IMR-90 (cell line): ENCODE measurements around the gene PLA2G15. TPM values are rescaled to one million over a fixed set of nuclear protein-coding genes. Genes with fewer than 3 reads are reported as not detected.

Experiments used
- ATAC-seq: fragments of 200-7000 bp; cut with Tn5 transposase; 2 replicates; pipeline ENCODE4 v1.9.1; 2020; ENCODE audit warnings: low read depth, mild to moderate bottlenecking, moderate library complexity
- BruUV-seq: library from RNA; stranded (reverse); fragments of 400-500 nt; replicated peaks from 2 replicates; lab custom pipeline; 2021; lab: Mats Ljungman, UMichigan
- CTCF ChIA-PET: fragments of 300-600 bp; formaldehyde crosslinking; extraction: SDS; loops from one replicate; lab custom pipeline; 2021; ENCODE audit warnings: antibody characterized with exemption; lab: Yijun Ruan, JAX
- POLR2A ChIA-PET: fragments of 300-600 bp; sonication (Branson Sonifier 250); formaldehyde crosslinking; loops from one replicate; lab custom pipeline; 2022; ENCODE audit warnings: antibody characterized with exemption; ENCODE audit not compliant: unreplicated experiment; lab: Charles Lee
- DNase-seq: peaks from one replicate; pipeline ENCODE4 v3.0.0; 2013
- H2AFZ ChIP-seq: replicated peaks from 2 replicates; pipeline ENCODE3; 2013; ENCODE audit warnings: low read length, mild to moderate bottlenecking; ENCODE audit not compliant: poor library complexity
- H2AK5ac ChIP-seq: 2 replicates; pipeline ENCODE4 v1.6.1; 2013; ENCODE audit warnings: low read depth, low read length, inconsistent platforms
- H2AK9ac ChIP-seq: replicated peaks from 2 replicates; pipeline ENCODE3; 2013; ENCODE audit warnings: mild to moderate bottlenecking, low read depth, low read length, moderate library complexity; ENCODE audit not compliant: poor library complexity
- H2BK120ac ChIP-seq: 2 replicates; pipeline ENCODE4 v1.6.1; 2013; ENCODE audit warnings: low read depth, low read length, inconsistent platforms
- H2BK15ac ChIP-seq: 3 replicates; pipeline ENCODE4 v1.6.1; 2013; ENCODE audit warnings: low read depth, low read length, inconsistent platforms
- H2BK20ac ChIP-seq: 2 replicates; pipeline ENCODE4 v1.6.1; 2013; ENCODE audit warnings: low read depth, mild to moderate bottlenecking, inconsistent platforms, low read length, moderate library complexity
- H2BK5ac ChIP-seq: 2 replicates; pipeline ENCODE4 v1.6.1; 2013; ENCODE audit warnings: mild to moderate bottlenecking, low read depth, low read length, inconsistent platforms; ENCODE audit not compliant: poor library complexity, severe bottlenecking
- H3K14ac ChIP-seq: replicated peaks from 2 replicates; pipeline ENCODE4 v1.6.1; 2013; ENCODE audit warnings: low read depth, low read length, inconsistent platforms
- H3K18ac ChIP-seq: 2 replicates; pipeline ENCODE4 v1.6.1; 2013; ENCODE audit warnings: low read depth, low read length, control low read depth
- H3K23ac ChIP-seq: 2 replicates; pipeline ENCODE4 v1.6.1; 2013; ENCODE audit warnings: low read depth, low read length, inconsistent platforms
- H3K27ac ChIP-seq: 2 replicates; pipeline ENCODE4 v1.5.1; 2013; ENCODE audit warnings: mild to moderate bottlenecking, control low read depth, low read length; ENCODE audit not compliant: insufficient read depth
- H3K27me3 ChIP-seq: 2 replicates; pipeline ENCODE4 v1.6.1; 2013; ENCODE audit warnings: low read length; ENCODE audit not compliant: control insufficient read depth, insufficient read depth
- H3K36me3 ChIP-seq: 2 replicates; pipeline ENCODE4 v1.6.1; 2013; ENCODE audit warnings: low read length, mixed read lengths; ENCODE audit not compliant: control insufficient read depth, insufficient read depth
- H3K4ac ChIP-seq: 2 replicates; pipeline ENCODE4 v1.6.1; 2013; ENCODE audit warnings: low read depth, low read length, inconsistent platforms
- H3K4me1 ChIP-seq: 2 replicates; pipeline ENCODE4 v1.6.1; 2013; ENCODE audit warnings: low read length, mixed read lengths; ENCODE audit not compliant: control insufficient read depth, insufficient read depth
- H3K4me2 ChIP-seq: 2 replicates; pipeline ENCODE4 v1.6.1; 2013; ENCODE audit warnings: low read depth, mild to moderate bottlenecking, control low read depth, low read length, moderate library complexity
- H3K4me3 ChIP-seq: 2 replicates; pipeline ENCODE4 v1.5.1; 2013; ENCODE audit warnings: low read depth, mild to moderate bottlenecking, control low read depth, low read length, moderate library complexity; ENCODE audit not compliant: insufficient read depth
- H3K56ac ChIP-seq: 2 replicates; pipeline ENCODE4 v1.6.1; 2013; ENCODE audit warnings: low read length, inconsistent platforms; ENCODE audit not compliant: insufficient read depth; ENCODE audit errors: extremely low read depth
- H3K79me1 ChIP-seq, 2 experiments: 2 replicates each; pipeline ENCODE4 v1.6.1; 2013; ENCODE audit warnings: low read length in 2 of 2, inconsistent platforms in 1 of 2, low read depth in 1 of 2
- H3K9ac ChIP-seq: 2 replicates; pipeline ENCODE4 v1.6.1; 2013; ENCODE audit warnings: low read depth, low read length, control low read depth
- H3K9me1 ChIP-seq: 2 replicates; pipeline ENCODE4 v1.6.1; 2013; ENCODE audit warnings: low read length, inconsistent platforms; ENCODE audit not compliant: insufficient read depth
- H3K9me3 ChIP-seq: 2 replicates; pipeline ENCODE4 v1.6.1; 2013; ENCODE audit warnings: low read length; ENCODE audit not compliant: control insufficient read depth, insufficient read depth
- H4K20me1 ChIP-seq: 2 replicates; pipeline ENCODE4 v1.6.1; 2013; ENCODE audit warnings: low read length, inconsistent platforms; ENCODE audit not compliant: insufficient read depth
- H4K5ac ChIP-seq: 2 replicates; pipeline ENCODE4 v1.6.1; 2013; ENCODE audit warnings: mild to moderate bottlenecking, low read depth, low read length, control low read depth
- H4K8ac ChIP-seq, 2 experiments: 2 replicates each; pipeline ENCODE4 v1.6.1; 2013; ENCODE audit warnings: low read depth in 2 of 2, low read length in 2 of 2, control low read depth in 1 of 2, inconsistent platforms in 1 of 2
- H4K91ac ChIP-seq: 2 replicates; pipeline ENCODE4 v1.6.1; 2013; ENCODE audit warnings: low read depth, low read length, inconsistent platforms; ENCODE audit not compliant: insufficient read depth
- CEBPB ChIP-seq: IDR thresholded peaks from 2 replicates; pipeline ENCODE4 v1.6.1; 2012; ENCODE audit warnings: low read depth, low read length, improper control_type of control experiment
- CTCF ChIP-seq: conservative IDR thresholded peaks from 2 replicates; pipeline ENCODE4 v1.5.1; 2012; ENCODE audit warnings: mild to moderate bottlenecking, low read depth, low read length, improper control_type of control experiment
- FOS ChIP-seq: fragments of 150-350 bp; IDR thresholded peaks from 2 replicates; pipeline ENCODE4 v1.6.1; 2016; ENCODE audit warnings: low read depth, low read length
- MAFK ChIP-seq: IDR thresholded peaks from 2 replicates; pipeline ENCODE4 v1.6.1; 2012; ENCODE audit warnings: low read depth, low read length, improper control_type of control experiment
- MAZ ChIP-seq: IDR thresholded peaks from 2 replicates; pipeline ENCODE4 v1.6.1; 2012; ENCODE audit warnings: low read depth, mild to moderate bottlenecking, low read length, improper control_type of control experiment, moderate library complexity, borderline replicate concordance
- MXI1 ChIP-seq: IDR thresholded peaks from 2 replicates; pipeline ENCODE4 v1.6.1; 2012; ENCODE audit warnings: low read depth, mild to moderate bottlenecking, low read length, moderate library complexity, borderline replicate concordance
- NFE2L2 ChIP-seq: fragments of 150-350 bp; IDR thresholded peaks from 2 replicates; pipeline ENCODE4 v1.6.1; 2016; ENCODE audit warnings: low read depth, mild to moderate bottlenecking, low read length
- POLR2A ChIP-seq: IDR thresholded peaks from 2 replicates; pipeline ENCODE4 v1.6.1; 2012; ENCODE audit warnings: mild to moderate bottlenecking, low read depth, low read length
- RCOR1 ChIP-seq: IDR thresholded peaks from 2 replicates; pipeline ENCODE4 v1.6.1; 2012; ENCODE audit warnings: mild to moderate bottlenecking, low read length, improper control_type of control experiment; ENCODE audit not compliant: insufficient replicate concordance
- RFX5 ChIP-seq: IDR thresholded peaks from 2 replicates; pipeline ENCODE4 v1.8.0; 2012; ENCODE audit warnings: low read depth, mild to moderate bottlenecking, low read length, moderate library complexity
- whole genome bisulfite sequencing, 2 experiments: methylation state at CpG; one replicate each; pipeline versions ENCODE4 v1.1.5 to v1.1.7; 2013; ENCODE audit warnings: missing lambda C conversion rate in 2 of 2; ENCODE audit not compliant: insufficient read length in 1 of 2; ENCODE audit errors: extremely low coverage in 2 of 2; 5-methylcytosine and 5-hydroxymethylcytosine counted together
- dilution Hi-C: fragments of 300-500 bp; cut with HindIII; formaldehyde crosslinking; loops from one replicate; pipeline ENCODE4 v1.14.3; 2018; ENCODE audit warnings: low sequenced_read_pairs; ENCODE audit not compliant: unreplicated experiment
- in situ Hi-C: fragments of 300-500 bp; cut with MboI; formaldehyde crosslinking; loops from 3 replicates; pipeline ENCODE4 v1.14.3; 2019; ENCODE audit warnings: low sequenced_read_pairs, inconsistent platforms, mixed read lengths
- intact Hi-C: fragments of 100-400 bp; cut with micrococcal nuclease; formaldehyde crosslinking; loops from 2 replicates; pipeline ENCODE4 v1.10.0; 2022
- polyA plus RNA-seq, 3 experiments: library from polyadenylated mRNA; depleted of rRNA; stranded (reverse); fragments of >200 nt; gene quantifications; 2 replicates each; pipeline ENCODE4 v1.2.3, GENCODE V29; 2012; ENCODE audit warnings: low replicate concordance in 1 of 3
- total RNA-seq: library from RNA; depleted of rRNA; stranded (reverse); fragments of >200 nt; gene quantifications from 2 replicates; pipeline ENCODE4 v1.2.3, GENCODE V29; 2012
- TF ChIP-seq, protein P1 (sequence below): fragments of 150-350 bp; IDR thresholded peaks from 2 replicates; pipeline ENCODE4 v1.6.1; 2017; ENCODE audit warnings: mild to moderate bottlenecking, antibody characterized with exemption, low read length, low read depth
- TF ChIP-seq, protein P2 (sequence below): fragments of 150-350 bp; IDR thresholded peaks from 2 replicates; pipeline ENCODE4 v1.6.1; 2016; ENCODE audit warnings: low read depth, mild to moderate bottlenecking, low read length, moderate library complexity, borderline replicate concordance

The PLA2G15 gene
- total and polyA plus RNA-seq, 2 of the 4 experiments (the other 2 are of a cell fraction) = 19.5 to 31.7 TPM

GRCh38 chr16:68265078-68265920 is 20.1 kb downstream of the PLA2G15 start:
- in situ Hi-C loops (no loop called here), dilution Hi-C loops (no loop called here), intact Hi-C loops (loop anchor here (5.0 kb wide), 1 partner anchor 47 kb away; the partner anchor contains the start of genes PRMT7 and SLC7A6OS)
- ATAC-seq (peak; percentile 36), DNase-seq (peak; percentile 69)
- H4K8ac ChIP-seq = peak overlapping the region; percentile 84 to 90
- ChIA-PET CTCF (interaction anchor here (2.2 kb wide), 1 partner anchor 11 kb away, joined by 7 read pairs; no protein-coding TSS in a partner anchor), POLR2A (interaction anchor here (1.6 kb wide), 1 partner anchor 67 kb away, joined by 3 read pairs; no protein-coding TSS in a partner anchor)
- peak overlapping the region; percentile 91 for H2AK9ac ChIP-seq
- peak overlapping the region; percentile 23; the same call in 1 of the 3 replicates for H2BK15ac ChIP-seq
- H3K18ac ChIP-seq = peak overlapping the region; percentile 40
- peaks cover 3 to 52% of the 10 kb centered on the region in 2 experiments for H3K79me1 ChIP-seq
- no peaks in the 10 kb centered on the region for H3K9me3 ChIP-seq
- H2BK120ac ChIP-seq = peak overlapping the region; percentile 72
- H3K9ac ChIP-seq = peak overlapping the region; percentile 95
- peak overlapping the region; percentile 79 for H4K91ac ChIP-seq
- peaks cover 34% of the 10 kb centered on the region for H4K20me1 ChIP-seq
- peak overlapping the region; percentile 92 for H2AK5ac ChIP-seq
- 3% methylated on average over 15 of the region's 23 CpGs; no CpG with 5 or more reads in 1 of the 2 experiments for WGBS, 2 experiments
- H3K23ac ChIP-seq = peak overlapping the region; percentile 98
- H3K4ac ChIP-seq = peak overlapping the region; percentile 95
- peak overlapping the region; percentile 84 for H3K56ac ChIP-seq
- BruUV-seq = TSS peak; percentile 19
- H3K14ac ChIP-seq = peak overlapping the region; percentile 93
- no peak overlapping the region; the same call in 1 of the 2 replicates for H2BK20ac ChIP-seq
- peak overlapping the region; percentile 96 for H2AFZ ChIP-seq
- peaks cover 10% of the 10 kb centered on the region for H3K4me1 ChIP-seq
- H3K9me1 ChIP-seq = peaks cover 10% of the 10 kb centered on the region; the same call in 1 of the 2 replicates
- peak overlapping the region; percentile 47 for H4K5ac ChIP-seq
- peak overlapping the region; percentile 91 for H3K27ac ChIP-seq
- H3K36me3 ChIP-seq = peaks cover 2% of the 10 kb centered on the region; the same call in 1 of the 2 replicates
- H2BK5ac ChIP-seq = peak overlapping the region; percentile 97
- peak overlapping the region; percentile 89 for H3K4me2 ChIP-seq
- H3K27me3 ChIP-seq = no peaks in the 10 kb centered on the region
- peak overlapping the region; percentile 84 for H3K4me3 ChIP-seq
- TF ChIP-seq MAFK (no peak), RFX5 (no peak), NFE2L2 (no peak), MXI1 (no peak), FOS (0 out of 2 replicates have a peak, but pooled peaks have one; percentile 10), CTCF (no peak), MAZ (no peak), POLR2A (peak; percentile 60; the same call in 1 of the 2 replicates), CEBPB (peak; percentile 79), RCOR1 (no peak)
- TF ChIP-seq, protein P1, sequence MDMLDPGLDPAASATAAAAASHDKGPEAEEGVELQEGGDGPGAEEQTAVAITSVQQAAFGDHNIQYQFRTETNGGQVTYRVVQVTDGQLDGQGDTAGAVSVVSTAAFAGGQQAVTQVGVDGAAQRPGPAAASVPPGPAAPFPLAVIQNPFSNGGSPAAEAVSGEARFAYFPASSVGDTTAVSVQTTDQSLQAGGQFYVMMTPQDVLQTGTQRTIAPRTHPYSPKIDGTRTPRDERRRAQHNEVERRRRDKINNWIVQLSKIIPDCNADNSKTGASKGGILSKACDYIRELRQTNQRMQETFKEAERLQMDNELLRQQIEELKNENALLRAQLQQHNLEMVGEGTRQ = no peak
- TF ChIP-seq, protein P2, sequence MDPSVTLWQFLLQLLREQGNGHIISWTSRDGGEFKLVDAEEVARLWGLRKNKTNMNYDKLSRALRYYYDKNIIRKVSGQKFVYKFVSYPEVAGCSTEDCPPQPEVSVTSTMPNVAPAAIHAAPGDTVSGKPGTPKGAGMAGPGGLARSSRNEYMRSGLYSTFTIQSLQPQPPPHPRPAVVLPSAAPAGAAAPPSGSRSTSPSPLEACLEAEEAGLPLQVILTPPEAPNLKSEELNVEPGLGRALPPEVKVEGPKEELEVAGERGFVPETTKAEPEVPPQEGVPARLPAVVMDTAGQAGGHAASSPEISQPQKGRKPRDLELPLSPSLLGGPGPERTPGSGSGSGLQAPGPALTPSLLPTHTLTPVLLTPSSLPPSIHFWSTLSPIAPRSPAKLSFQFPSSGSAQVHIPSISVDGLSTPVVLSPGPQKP = no peak
